ENCODE data around the gene KCNG2. TPM values are rescaled to one million over a fixed set of nuclear protein-coding genes. Genes with fewer than 3 reads are reported as not detected.

KCNG2 gene
- total RNA-seq, 1 experiment from 2014 or later: not detected

- no peak for DNase-seq (ENCODE audit: low read depth)
These were observed 1.2 kb downstream of the KCNG2 start for GRCh38 chr18:79798999-79799370.

- no peak for DNase-seq (ENCODE audit: low read depth)
These were observed 2.1 kb downstream of the KCNG2 start for GRCh38 chr18:79799619-79800370.

GRCh38 chr18:79800371-79801180, 2.8 kb downstream of the KCNG2 start:
- no peak for DNase-seq (ENCODE audit: low read depth)

GRCh38 chr18:79801217-79801616, 3.5 kb downstream of the KCNG2 start:
- no peak for DNase-seq (ENCODE audit: low read depth)

GRCh38 chr18:79801641-79802040, 3.9 kb downstream of the KCNG2 start:
- no peak for DNase-seq (ENCODE audit: low read depth)

- DNase-seq (ENCODE audit: low read depth): no peak
These were observed 4.6 kb downstream of the KCNG2 start for GRCh38 chr18:79802298-79802697.

DNA sequence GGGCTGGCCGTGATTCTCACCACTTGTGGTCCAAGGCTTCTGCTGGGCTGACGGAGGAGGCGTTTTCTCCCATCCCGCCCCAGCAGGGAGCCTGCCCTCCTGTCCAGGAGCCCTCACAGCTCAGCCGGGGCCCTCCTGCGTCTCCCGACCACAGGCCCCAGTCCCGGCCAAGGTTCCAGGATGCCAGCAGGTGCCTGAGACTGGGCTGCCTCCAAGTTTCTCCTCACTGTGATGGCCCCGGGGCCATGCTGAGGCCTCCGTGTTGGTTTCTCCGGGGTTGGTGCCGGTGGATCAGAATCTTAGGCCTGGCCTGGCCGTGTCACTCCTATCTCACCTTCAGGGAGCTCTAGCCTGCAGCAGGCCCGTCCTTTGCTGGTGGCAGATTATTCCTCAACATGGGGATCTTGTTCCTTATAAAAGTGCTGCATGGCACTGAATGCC, 5.9 kb downstream of the KCNG2 start:
- no peak for DNase-seq (ENCODE audit: low read depth)

DNA sequence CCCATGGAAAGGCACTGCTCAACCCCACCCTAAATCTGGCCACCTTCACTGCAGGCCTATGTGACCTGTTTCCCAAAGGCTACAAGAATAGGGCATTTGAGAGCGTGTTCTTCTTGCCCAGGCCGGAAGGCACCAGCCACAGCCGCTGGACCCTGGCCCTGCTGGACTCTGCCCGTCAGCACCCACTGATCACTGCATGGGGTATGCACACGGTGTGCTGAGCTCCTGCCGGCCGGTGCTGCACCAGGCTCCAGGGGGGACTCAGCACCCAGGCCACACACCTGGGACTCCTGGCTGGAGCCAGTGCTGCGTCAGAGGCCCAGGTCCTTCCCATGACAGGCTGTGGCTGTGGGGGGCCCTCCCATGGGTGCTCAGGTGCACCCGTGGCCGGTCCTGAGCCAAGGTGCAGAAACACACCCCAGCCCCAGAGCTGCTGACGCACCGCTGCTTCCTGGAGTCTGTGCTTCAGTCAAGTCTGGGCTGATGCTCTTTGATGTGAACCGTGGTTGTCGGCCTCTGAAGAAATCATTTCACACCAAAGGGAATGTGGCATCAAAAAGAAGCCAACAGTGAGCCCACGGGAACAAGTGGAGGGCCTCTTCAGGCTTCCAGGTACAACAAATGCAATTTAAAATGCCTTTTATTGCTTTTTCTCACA, 6.5 kb downstream of the KCNG2 start:
- DNase-seq (ENCODE audit: low read depth): no peak

DNA sequence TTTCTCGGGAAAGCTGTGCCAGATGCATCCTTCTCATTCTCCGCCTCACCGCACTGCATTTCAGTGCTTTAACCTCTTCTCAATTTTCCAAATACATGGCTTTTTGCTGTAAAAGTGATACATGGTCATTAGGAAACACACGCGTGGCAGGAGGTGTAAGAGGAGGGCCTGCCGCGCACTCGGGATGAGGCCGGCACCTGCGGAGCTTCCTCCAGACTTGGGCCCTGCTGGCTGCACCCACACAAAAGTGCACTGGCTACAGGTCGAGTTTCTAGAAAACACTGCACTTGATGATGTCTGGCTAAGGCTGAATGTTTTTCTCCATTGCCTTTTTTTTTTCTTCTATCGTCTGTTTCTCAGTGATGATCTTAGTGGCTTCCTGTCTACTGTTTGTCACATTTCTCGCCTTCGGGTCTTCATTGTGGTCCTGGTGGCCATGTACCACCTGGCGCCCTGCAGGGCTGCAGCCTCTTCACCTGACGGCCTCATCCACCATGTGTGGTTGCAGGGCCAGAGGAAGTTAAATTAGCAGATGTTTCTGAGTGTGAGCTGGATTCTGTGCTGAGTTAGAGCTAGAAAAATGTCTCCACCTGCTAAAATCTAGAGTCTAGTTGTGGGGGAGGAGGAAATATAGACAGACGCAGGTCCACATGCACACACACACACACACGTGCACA, 7.6 kb downstream of the KCNG2 start:
- no peak for DNase-seq (ENCODE audit: low read depth)

DNA sequence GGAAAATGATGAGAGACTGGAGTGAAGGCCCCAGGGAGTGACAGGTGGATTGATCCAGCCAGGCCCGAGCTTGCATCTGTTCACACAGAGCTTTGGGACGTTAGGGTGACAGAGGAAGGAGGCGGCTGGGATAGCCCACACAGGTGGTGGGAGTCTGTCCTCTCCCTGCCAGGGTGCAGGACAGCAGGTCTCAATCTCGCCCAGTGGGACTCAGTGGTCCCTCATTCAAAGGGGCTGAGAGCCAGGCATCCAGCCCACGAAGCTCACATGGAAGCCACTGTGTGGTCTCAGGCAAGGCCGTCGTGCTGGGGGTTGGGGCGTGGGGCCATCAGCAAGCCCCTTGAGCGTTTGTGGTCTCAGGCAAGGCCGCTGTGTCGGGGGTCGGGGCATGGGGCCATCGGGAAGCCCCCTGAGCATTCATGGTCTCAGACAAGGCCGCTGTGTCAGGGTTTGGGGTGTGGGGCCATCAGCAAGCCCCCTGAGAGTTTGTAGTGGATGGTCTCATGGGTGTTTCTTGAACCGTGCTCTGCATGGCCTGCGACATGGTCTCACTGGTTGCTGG, 8.3 kb downstream of the KCNG2 start:
- DNase-seq (ENCODE audit: low read depth): no peak

DNA sequence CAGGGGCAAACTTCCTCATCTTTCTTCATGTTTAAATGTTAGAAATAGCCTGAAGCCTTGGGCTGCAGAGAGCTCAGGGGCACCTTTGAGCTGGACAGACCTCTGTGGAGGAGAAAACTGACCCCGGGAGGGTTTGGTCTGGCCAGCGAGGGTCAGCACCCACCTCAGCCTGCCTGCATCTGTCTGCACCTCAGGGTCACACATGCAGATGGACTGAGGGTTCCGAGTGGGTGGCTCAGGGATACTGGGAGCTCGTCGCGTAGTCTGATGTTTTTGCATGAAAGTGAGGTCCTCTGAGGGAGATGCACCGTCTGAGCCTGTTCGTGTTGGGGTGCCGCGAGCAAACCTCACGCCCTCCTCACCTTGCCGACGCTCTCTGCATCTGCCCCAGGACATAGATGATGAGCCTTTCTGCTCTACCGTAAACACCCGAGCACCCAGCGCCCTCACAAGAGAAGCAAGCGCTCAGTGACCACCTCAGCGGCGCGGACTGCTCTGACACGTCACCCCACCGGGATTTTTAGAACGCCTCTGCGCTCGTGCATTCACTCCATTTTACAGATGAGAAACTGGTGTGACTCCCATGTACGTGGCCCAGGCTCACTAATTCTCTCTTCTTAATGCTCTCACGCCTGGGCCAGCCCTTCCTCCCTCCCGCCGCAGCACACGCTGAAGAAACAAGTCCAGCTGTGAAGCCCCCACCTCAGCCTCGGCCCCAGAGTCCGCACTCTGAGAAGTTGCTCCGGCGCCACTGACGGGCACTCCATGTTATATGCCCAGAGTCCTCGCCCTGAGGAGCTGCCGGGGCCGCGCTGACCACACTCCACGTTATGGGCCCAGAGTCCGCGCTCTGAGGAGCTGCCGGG, 9.5 kb downstream of the KCNG2 start:
- no peak for DNase-seq (ENCODE audit: low read depth)

- no peak for DNase-seq (ENCODE audit: low read depth)
These were observed 11.9 kb downstream of the KCNG2 start for GRCh38 chr18:79809482-79810192.

- no peak for DNase-seq (ENCODE audit: low read depth)
These were observed 14.3 kb downstream of the KCNG2 start for GRCh38 chr18:79812052-79812451.

DNA sequence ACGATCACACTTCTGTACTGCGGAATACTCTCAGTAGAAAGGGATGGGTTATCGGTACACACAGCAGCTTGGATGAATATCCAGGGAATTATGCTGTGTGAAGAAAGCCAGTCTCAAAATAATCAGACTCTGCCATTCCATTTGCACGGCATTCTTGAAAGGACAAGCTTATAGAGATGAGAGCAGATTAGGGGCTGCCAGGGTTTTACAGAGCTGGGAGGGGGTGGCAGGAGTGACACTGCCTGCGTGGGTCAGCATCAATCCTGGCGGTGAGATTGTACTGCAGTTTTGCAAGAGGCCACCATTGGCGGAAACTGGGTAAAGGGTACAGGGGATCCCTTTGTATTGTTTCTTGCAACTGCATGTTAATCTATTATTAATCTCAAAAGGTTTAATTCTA, 16.6 kb downstream of the KCNG2 start:
- DNase-seq (ENCODE audit: low read depth): no peak

- DNase-seq (ENCODE audit: low read depth): no peak
These were observed 17.9 kb downstream of the KCNG2 start for GRCh38 chr18:79815657-79816056.

DNA sequence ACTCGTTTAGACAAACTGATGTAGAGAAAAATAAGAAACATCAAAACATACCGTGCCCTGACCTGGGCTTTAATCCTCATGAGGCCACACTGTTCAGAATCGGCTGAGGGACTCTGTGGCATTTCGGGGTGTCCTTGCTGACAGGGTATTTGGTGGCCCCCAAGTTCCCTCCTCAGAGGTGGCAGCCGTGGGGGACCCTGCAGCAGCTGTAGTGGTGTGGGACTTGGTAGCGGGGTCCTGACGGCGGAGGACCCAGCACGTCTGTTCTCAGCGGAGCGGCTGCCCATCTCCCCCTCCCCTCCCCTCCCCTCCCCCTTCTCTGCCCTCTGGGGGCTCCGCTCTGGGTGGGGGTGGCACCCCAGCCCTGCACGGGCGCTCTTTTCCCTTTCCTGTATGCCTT, 18.4 kb downstream of the KCNG2 start:
- no peak for DNase-seq (ENCODE audit: low read depth)

DNA sequence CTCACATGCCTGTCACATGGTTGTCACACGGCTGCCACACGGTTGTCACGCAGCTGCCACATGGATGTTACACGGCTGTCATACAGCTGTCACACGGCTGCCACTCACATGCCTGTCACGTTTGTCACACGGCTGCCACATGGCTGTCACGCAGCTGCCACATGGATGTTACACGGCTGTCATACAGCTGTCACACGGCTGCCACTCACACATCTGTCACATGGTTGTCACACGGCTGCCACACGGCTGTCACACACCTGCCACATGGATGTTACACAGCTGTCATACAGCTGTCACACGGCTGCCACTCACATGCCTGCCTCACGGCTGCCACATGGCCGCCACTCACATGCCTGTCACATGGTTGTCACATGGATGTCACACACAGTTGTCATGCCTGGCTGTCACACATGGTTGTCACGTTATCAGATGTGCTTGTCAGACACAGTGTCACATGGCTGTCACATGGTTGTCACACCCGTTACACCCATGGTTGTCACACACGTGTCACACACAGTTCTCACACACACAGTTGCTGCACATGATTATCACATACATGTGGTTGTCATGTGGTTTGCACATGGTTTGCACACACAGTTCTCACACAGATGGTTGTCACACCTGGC, 19.4 kb downstream of the KCNG2 start:
- DNase-seq (ENCODE audit: low read depth): no peak

- no peak for DNase-seq (ENCODE audit: low read depth)
These were observed 19.9 kb downstream of the KCNG2 start for GRCh38 chr18:79817607-79817998.

- peak; percentile 3 for DNase-seq (ENCODE audit: low read depth)
These were observed 20.3 kb downstream of the KCNG2 start for GRCh38 chr18:79818036-79818435.

DNA sequence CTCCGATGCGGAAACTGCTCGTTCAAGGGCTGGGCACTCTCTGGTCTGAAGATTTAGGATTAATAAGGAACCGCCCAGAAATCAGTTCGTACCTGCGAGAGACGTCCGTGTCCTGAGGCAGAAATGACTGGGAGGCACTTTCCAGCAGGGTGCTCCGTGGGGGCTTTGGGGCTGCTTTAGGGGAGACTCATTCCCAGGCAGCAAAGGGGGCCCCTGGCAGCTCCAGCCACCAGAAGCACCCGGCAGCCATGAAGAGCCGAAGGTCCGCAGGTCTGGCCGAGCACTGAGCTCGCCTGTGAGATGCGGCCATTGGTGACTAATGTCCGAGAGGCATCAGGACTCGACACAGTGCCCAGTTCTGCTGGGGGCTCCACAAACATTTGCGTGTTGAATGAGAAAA, 20.9 kb downstream of the KCNG2 start:
- no peak for DNase-seq (ENCODE audit: low read depth)
